Dedifferentiated amniotic fluid mesenchymal stem cell (primary cell): ENCODE results near the gene RPS6KA2.
A peak's percentile ranks its signal among the peaks of the same experiment; 100 is the strongest.

Experiments used
- DNase-seq: peaks from one replicate; pipeline ENCODE4 v3.0.0-alpha.2; 2016; ENCODE audit errors: extremely low spot score

The RPS6KA2 gene

GRCh38 chr6:166573511-166574216 lies 53.4 kb downstream of the RPS6KA2 start:
- DNase-seq = no peak

DNA sequence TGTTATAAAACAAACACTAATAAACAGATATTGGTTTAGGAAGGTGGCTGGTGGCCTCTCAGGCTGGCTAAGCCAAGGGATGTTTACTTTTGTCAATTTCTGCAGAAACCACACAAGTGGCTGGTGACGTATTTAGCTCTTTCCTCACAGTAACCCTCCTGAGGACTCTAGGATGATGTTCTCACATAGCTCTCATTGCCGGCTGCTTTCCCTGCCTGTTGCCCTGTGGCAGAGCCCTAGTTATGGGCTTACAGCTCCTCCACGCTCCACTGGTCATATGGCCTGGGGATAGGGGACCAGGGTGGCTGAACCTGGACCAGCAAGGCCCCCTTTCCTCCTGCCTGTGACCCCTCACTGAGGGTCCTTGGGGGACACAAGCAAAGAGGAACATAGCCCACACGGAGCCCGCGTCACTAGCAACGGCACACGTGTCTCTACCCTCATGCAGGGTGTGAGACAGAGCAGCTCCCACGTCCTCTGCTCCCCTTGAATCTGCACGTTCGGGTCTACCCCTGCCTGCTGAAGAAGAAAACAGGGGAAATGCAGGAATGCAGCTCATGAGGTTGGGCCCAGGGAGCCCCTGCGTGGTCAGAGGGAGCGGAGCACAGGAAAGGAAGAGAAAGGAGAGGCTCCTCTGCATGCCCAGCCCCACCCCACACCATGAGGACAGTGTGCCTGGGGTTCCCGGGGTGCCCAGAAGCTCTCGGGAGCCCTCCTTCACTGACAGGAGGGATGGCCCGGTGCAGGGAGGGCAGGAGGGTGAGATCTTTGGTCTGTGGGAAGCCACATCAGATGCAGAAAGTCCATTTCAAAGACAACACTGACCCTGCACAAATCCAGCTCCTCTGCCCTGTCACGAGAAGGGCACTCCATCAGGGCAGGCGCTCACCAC lies 54.4 kb downstream of the RPS6KA2 start:
- DNase-seq = no peak

DNA sequence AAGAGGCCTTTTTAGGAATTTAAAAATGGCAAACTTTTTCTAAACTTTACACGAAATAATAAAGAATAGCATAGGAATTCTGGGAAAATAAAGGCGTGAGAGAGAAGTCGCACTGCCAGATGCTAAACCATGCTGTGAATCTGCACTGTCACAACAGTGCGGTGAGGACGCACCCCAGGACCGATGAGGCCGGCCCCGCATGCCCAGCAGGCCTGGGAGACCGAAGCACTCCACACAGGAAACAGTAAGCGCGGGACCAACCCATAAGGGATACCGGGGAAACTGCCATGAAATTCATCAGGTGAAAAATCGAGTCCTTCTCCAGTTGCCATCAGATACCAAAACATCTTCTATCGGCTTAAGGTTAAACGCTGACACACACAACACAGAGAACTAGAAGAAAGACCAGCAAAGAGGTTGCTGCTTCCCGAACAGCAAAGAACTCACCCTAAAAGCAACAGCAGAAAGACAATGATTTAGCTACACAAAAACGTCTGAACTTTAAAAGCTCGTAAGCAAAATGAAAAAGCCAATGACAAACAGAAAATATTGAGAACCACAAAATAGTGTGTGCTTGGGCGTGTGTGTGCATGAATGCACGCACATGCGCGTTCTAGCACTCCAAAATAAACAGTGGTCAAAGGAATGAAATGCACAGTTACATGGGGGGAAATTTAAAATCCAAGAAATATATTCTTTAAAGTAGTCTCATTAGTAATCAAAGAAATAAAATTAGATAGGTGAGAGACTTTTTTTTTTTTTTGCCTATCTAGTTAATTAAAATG lies 55.9 kb downstream of the RPS6KA2 start:
- no peak for DNase-seq

- DNase-seq = no peak
Measured at GRCh38 chr6:166569206-166569605, 57.8 kb downstream of the RPS6KA2 start.

GRCh38 chr6:166567813-166568212 lies 59.2 kb downstream of the RPS6KA2 start:
- no peak for DNase-seq

- DNase-seq = peak; percentile 70
Measured at GRCh38 chr6:166567107-166567506, 59.9 kb downstream of the RPS6KA2 start.

- no peak for DNase-seq
Measured at GRCh38 chr6:166566026-166567011, 60.7 kb downstream of the RPS6KA2 start.

- no peak for DNase-seq
Measured at GRCh38 chr6:166565084-166565967, 61.7 kb downstream of the RPS6KA2 start.

GRCh38 chr6:166563805-166564204 lies 63.2 kb downstream of the RPS6KA2 start:
- no peak for DNase-seq

- no peak for DNase-seq
Measured at GRCh38 chr6:166563200-166563599, 63.9 kb downstream of the RPS6KA2 start.

- DNase-seq = no peak
Measured at GRCh38 chr6:166562726-166563125, 64.3 kb downstream of the RPS6KA2 start.

GRCh38 chr6:166561771-166562359 lies 65.2 kb downstream of the RPS6KA2 start:
- no peak for DNase-seq

DNA sequence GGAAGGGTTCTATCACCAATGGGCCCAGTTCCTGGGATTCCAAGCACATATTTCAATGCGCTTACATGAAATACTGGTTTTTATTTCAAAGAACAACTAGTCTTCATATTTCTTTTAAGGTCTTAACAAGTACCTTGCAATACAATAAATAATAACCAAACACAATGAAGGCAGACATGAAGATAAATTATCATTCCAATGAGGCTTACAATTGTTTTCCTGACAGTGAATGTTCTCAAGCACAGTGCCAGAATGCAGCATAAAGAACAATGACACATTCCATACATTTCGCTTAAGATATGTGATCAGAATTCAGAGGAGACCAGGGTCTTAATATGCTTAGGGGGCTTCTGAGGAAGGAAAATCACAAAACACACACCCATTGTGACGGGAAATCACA lies 66.8 kb downstream of the RPS6KA2 start:
- DNase-seq = no peak

DNA sequence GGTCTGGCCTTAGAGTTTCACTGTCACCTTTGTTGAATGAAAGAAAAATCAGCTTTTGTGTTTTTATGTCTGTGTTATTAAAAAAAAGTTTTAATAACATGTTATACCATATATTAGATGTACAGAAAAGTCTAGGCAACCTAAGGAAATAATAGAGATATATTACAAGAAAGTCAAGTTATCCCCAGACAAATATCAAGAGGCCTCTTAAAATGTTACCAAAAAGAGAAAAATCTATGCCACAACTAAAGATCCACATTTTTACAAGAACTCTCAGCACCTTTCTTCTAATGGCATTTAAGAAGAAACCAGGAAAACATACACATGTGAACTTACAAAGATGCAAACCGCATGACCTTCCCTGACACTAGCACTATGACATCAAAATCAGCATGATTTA lies 67.4 kb downstream of the RPS6KA2 start:
- no peak for DNase-seq

- no peak for DNase-seq
Measured at GRCh38 chr6:166559211-166559610, 67.8 kb downstream of the RPS6KA2 start.

- no peak for DNase-seq
Measured at GRCh38 chr6:166558156-166559005, 68.7 kb downstream of the RPS6KA2 start.

GRCh38 chr6:166556863-166557322 lies 70.2 kb downstream of the RPS6KA2 start:
- DNase-seq = peak; percentile 42

- no peak for DNase-seq
Measured at GRCh38 chr6:166556336-166556735, 70.7 kb downstream of the RPS6KA2 start.

- no peak for DNase-seq
Measured at GRCh38 chr6:166555086-166555485, 72.0 kb downstream of the RPS6KA2 start.
